GM19193 (cell line): Measurements from ENCODE around the gene HSPG2.

Experiments used
- POLR2A ChIP-seq: IDR thresholded peaks from 4 replicates; pipeline ENCODE4 v1.6.1; 2011; ENCODE audit not compliant: insufficient read depth, insufficient read length; ENCODE audit errors: extremely low read depth

Gene HSPG2

DNA sequence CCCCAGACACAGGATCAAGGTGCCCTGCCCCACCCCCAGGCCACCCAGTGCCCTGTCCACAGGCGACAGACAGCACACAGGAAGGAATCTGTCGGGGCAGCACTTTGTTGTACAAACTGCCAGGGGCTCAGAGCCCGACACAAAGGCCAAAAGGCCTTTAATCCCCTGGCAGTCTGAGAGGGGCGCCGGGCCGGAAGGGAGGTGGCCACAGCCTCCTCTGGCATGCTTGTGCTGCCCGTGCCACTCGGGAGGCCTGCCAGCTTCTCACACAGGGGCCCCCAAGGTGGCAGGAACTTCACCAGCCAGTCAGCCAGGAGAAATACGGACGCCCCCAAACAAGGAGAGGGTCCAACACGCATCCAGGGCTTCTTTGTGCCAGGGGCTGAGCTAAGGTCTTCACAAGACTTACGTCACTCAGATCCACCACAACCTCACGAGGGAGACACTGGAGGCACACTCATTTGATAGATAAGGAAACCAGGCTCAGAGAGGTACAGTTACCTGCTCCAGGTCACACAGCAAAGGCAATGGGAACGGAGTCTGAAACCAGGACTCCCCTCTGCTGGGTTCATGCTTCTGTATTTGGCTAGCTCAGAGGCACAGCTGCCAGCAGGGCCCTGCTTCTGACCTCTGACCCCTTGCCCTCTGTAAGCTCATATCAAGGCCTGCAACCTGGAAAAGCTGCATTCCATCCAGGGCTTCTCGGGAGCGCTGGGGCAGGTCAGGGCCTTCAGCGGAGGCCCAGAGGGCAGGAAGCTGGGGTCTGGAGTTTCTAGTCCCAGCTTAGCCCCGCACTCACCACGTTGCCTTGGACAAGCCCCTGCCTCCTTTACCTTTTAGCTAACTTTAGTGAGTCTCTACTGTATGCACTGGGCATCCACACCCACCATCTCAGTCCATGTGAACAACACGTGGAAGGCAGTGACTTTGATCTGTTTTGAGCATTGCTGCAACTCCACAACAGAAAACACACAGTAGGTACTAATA lies 34.8 kb downstream of the HSPG2 start:
- TF ChIP-seq POLR2A: no peak

GRCh38 chr1:21901473-21901847 lies 35.6 kb downstream of the HSPG2 start:
- no peak for TF ChIP-seq POLR2A

DNA sequence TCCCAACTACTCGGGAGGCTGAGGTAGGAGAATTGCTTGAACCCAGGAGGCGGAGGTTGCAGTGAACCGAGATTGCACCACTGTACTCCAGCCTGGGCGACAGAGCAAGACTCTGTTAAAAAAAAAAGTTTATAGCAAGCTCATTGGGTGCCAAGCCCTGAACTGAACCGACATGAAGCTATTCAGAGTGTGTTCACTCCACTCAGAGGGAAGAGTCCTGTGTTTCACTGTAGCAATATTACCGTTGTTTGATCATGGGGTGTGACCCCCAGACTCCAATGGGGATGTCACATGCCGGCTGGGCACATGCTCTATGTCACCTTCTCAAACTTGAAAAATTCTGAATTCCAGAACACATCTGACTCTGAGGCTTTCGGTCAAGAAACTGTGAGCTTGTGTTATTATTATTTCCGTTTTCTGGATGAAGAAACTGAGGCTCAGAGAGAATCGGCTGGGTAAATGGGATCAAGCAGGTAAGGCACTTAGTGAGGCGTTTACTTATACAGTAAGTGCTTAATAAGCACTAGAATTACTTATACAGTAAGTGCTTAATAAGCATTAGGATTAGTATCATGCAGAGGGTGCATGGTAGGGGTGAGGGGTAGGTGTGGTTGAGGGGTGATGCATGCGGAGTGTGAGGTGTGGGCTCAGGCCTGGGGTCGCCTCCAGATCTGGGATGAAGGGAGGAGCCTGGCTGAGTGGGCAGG lies 36.2 kb downstream of the HSPG2 start:
- TF ChIP-seq POLR2A: no peak

GRCh38 chr1:21899987-21900386 lies 37.1 kb downstream of the HSPG2 start:
- no peak for TF ChIP-seq POLR2A

DNA sequence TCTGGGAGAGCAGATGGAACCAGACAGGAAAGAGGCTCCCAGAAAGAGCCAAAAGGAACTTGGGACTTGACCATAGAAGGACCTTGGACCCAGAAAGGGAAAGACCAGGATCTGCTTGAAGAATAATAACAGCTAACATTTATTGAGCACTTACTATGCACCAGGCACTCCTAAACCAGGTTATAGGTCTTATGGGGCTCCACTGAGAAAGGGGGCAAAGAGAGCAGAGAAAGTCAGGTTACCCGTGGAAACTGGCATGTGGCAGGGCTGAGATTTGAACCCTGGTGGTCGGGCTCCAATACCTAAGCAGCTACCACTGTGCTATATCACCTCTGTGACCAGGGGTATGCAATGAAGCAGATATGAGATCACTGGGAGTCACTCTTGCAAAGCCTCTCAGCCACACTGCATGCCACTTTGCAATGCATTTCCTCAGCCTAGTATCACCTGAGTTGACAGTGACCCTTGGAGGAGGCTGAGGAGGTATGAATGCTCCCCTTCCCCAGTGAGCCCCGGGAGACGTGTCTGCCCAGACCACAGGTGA lies 37.8 kb downstream of the HSPG2 start:
- TF ChIP-seq POLR2A: no peak

DNA sequence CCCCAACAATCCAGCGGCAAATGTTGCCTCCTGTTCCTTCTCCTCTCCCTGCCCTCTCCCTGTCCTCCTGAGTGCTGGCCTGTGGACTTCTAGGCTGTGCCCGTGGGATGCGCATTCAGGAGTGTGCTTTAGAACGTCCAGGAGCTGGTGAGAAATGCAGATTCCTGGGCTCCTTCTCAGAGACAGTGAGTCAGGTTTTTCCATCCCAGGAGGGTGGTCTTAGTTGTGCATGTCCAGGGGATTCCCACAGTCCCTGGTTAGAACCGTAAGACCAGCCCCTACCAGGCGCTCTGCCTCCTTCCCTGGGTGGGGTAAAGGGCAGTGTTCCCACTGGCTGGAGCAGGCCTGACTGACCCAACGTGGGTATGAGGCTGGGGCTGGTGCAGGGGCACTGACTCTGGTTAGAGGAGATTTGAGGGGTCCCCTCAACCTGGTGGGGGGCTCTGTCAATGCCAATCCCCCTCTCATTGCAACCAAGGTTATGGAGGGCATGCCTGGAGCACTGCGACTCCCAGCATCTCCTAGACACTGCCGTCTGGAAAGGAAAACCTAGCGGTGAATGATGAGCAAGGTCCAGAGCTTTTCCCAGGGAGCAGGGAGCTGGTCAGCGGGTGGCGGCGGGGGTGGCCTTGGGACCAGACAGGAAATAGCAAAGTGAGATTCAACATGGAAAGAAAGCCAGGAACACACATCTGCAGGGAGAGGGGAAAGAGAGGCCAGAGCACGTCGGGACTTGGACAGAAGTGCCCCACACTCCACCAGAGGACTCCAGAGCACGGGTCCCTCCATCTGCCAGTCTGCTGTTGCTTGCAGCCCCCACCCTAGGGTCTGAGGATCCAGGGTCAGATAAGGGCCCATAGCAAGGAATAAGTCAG lies 38.5 kb downstream of the HSPG2 start:
- no peak for TF ChIP-seq POLR2A

- no peak for TF ChIP-seq POLR2A
Observed at GRCh38 chr1:21897844-21898243, 39.3 kb downstream of the HSPG2 start.

GRCh38 chr1:21896652-21897532 lies 40.2 kb downstream of the HSPG2 start:
- TF ChIP-seq POLR2A: no peak

DNA sequence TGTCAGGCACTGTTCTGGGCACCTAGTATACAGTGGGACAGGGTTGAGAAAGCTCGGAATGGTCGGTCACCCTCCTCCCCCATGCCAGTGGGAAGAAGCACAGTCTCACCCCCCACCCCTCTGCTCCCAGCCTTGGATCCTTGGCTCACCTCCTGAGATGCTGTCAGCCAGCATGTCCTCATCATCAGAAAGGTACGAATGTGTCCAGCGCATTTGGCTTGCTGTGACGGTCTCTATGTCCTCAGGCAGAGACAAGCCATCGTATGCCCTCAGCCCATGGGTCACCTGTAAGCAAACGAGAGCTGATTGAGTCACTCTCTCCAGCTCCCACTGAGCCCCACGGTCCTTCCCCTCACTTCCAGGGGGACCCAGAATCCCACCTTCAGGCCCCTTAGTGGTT lies 41.1 kb downstream of the HSPG2 start:
- TF ChIP-seq POLR2A: no peak

DNA sequence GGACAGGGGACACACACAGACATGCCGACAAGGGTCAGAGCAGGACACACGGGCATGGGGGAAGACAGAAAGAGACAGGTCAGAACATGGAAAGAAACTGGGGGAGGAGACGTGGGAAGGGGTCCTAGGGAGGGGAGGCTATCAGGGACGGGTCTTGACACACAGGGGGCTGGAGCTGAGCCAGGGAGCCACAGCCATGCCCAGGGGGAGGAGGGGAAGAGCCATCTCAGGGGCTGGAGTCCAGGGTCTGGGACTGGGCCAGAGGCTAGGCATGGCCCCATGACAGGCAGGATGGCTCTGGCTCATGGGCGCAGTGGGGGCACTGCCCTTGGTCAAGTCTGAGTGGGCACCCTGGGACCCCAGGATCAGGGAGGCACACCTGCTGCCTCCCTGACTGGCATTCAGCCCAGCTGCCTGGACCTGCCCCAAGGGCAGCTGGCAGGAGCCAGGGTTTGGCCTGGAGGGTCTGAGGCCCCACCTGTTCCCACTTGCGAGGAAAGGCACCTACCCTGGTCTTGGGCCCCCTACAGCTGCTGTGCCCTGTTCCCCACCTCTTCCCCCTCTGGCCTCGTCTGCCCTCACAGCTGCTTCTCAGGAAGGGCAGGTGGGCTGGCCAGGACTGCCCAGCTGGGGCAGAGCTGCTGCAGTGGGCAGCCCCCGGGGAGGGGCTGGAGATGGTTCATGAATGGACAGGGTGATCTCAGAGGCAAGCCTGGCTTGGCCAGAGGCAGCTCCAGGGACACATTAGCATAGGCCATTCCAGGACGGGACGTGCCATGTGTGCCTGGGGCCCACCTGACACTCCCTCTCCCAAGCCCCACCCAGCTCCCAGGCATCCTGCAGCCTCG lies 42.9 kb downstream of the HSPG2 start:
- no peak for TF ChIP-seq POLR2A

DNA sequence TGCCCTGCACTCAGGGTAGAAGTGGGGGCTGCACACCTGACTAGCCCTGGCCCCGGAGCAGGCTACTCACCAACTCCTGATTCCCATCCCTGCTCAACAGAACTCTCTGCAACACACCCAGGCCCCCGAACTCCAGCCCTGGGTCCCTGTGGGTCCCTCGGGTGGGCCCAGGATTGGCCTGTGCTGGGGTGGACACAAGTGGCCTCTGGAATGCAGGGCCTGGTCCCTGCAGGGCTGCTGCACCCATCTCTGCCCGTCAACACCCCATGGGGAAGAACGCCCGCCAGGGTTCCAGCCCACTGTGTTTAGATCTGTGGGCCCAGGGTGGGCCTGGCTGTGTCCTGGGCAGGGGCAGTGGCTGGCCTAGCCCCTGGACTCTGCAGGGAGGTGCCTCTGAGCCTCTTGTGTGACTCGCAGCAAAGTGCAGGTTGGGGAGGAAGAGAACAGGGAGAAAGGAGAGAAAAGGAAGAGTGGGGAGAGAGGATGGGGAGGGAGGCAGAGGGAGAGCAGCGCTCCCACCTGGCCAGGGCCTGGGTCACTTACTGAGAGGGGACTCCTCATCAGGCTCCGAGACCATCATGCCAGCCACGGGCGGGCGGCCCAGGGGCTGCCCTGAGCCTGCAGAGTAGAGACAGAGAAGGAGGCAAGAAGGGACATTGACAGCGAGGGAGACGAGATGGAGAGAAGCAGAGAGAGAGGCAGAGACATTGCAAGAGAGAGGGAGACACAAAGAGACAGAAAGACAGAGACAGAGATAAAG lies 43.9 kb downstream of the HSPG2 start:
- TF ChIP-seq POLR2A: no peak
